Breast epithelium (tissue), 4 donors: Measurements from ENCODE around the gene TEAD4. TPM values are rescaled to one million over a fixed set of nuclear protein-coding genes. Genes with fewer than 3 reads are reported as not detected.

Source experiments
- DNase-seq, 2 donors: peaks; one replicate each; pipeline ENCODE4 v3.0.0-alpha.2; 2019; ENCODE audit warnings: low spot score in 2 of 2
- H3K27ac ChIP-seq, 2 donors: fragments of 200-600 bp; sonication (generic) in 1 of 2; one replicate each; pipeline ENCODE4 v1.5.1; 2016 to 2019; ENCODE audit warnings: mild to moderate bottlenecking in 1 of 2
- H3K27me3 ChIP-seq, 2 donors: fragments of 200-600 bp; sonication (generic) in 1 of 2; one replicate each; pipeline versions ENCODE4 v1.5.1 to v1.6.0; 2017 to 2019; ENCODE audit warnings: control low read depth in 1 of 2, mild to moderate bottlenecking in 1 of 2
- H3K36me3 ChIP-seq: fragments of 200-600 bp; one replicate; pipeline ENCODE4 v1.5.1; 2019
- H3K4me1 ChIP-seq, 2 donors: fragments of 200-600 bp; sonication (generic); one replicate each; pipeline ENCODE4 v1.5.1; 2016 to 2019; ENCODE audit warnings: control low read depth in 1 of 2
- H3K4me3 ChIP-seq, 3 donors: fragments of 200-600 bp; sonication (generic); 1 replicate in 2 of 3; 2 replicates in 1 of 3; pipeline ENCODE4 v1.5.1; 2016 to 2019; ENCODE audit warnings: mild to moderate bottlenecking in 3 of 3, moderate library complexity in 2 of 3
- H3K9me3 ChIP-seq, 2 donors: fragments of 200-600 bp; sonication (generic) in 1 of 2; one replicate each; pipeline ENCODE4 v1.5.1; 2016 to 2019; ENCODE audit warnings: control low read depth in 1 of 2
- CTCF ChIP-seq, 3 donors: fragments of 450-650 bp; IDR thresholded peaks; one replicate each; pipeline ENCODE4 v1.5.1; 2016 to 2017; ENCODE audit warnings: antibody characterized with exemption in 3 of 3, mild to moderate bottlenecking in 3 of 3, moderate library complexity in 3 of 3
- POLR2A ChIP-seq: fragments of 450-650 bp; IDR thresholded peaks from one replicate; pipeline ENCODE4 v1.6.1; 2016; ENCODE audit warnings: antibody characterized with exemption, mild to moderate bottlenecking, moderate library complexity
- POLR2AphosphoS5 ChIP-seq, 3 donors: sonication (generic); formaldehyde crosslinking; IDR thresholded peaks; one replicate each; pipeline ENCODE4 v1.6.1; 2017; ENCODE audit warnings: antibody characterized with exemption in 3 of 3
- intact Hi-C: fragments of 100-400 bp; cut with DNase I; formaldehyde crosslinking; loops from one replicate; pipeline ENCODE4 v1.15.1; 2023; ENCODE audit warnings: low total_unique reads
- total RNA-seq, 3 donors: library from RNA; depleted of rRNA; stranded (reverse); fragments of >200 nt; gene quantifications; one replicate each; pipeline ENCODE4 v1.1.0, GENCODE V29; 2016

TEAD4 gene
- total RNA-seq, 3 donors from 2014 or later: 2.4 to 24.3 (median 12.6) TPM

GRCh38 chr12:2974560-2974971 lies 15.4 kb downstream of the TEAD4 start:
- TF ChIP-seq POLR2AphosphoS5 (IDR thresholded peaks at IDR 0.05) (no peak), POLR2A (no peak), CTCF (IDR thresholded peaks at IDR 0.05) (no peak)
- intact Hi-C loops: no loop called here
- Histone ChIP-seq H3K9me3 (no peaks in the 10 kb centered on the region), H3K27me3 (no peaks in the 10 kb centered on the region), H3K36me3 (no peaks in the 10 kb centered on the region), H3K4me3 (no peak overlapping the region), H3K27ac (no peak overlapping the region), H3K4me1 (no peaks in the 10 kb centered on the region)
- no peak for DNase-seq

- no peaks in the 10 kb centered on the region for H3K36me3 ChIP-seq
- H3K27me3 ChIP-seq: no peaks in the 10 kb centered on the region
- no peak for DNase-seq
- H3K4me1 ChIP-seq: no peaks in the 10 kb centered on the region
- H3K4me3 ChIP-seq: no peak overlapping the region
- TF ChIP-seq POLR2AphosphoS5 (IDR thresholded peaks at IDR 0.05): no peak
- TF ChIP-seq POLR2A: no peak
- no peak for TF ChIP-seq CTCF (IDR thresholded peaks at IDR 0.05)
- H3K9me3 ChIP-seq: no peaks in the 10 kb centered on the region
- H3K27ac ChIP-seq: no peak overlapping the region
- intact Hi-C loops: no loop called here
These were observed 17.4 kb downstream of the TEAD4 start for GRCh38 chr12:2976581-2976996.

GRCh38 chr12:2977776-2978175 lies 18.6 kb downstream of the TEAD4 start:
- H3K9me3 ChIP-seq: no peaks in the 10 kb centered on the region
- intact Hi-C loops: no loop called here

GRCh38 chr12:2979806-2980205 lies 20.6 kb downstream of the TEAD4 start:
- Histone ChIP-seq H3K4me1 (no peaks in the 10 kb centered on the region), H3K27me3 (no peaks in the 10 kb centered on the region), H3K4me3 (no peak overlapping the region), H3K27ac (no peak overlapping the region), H3K36me3 (no peaks in the 10 kb centered on the region), H3K9me3 (no peaks in the 10 kb centered on the region)
- intact Hi-C loops: no loop called here
- no peak for DNase-seq
- no peak for TF ChIP-seq CTCF (IDR thresholded peaks at IDR 0.05)
- no peak for TF ChIP-seq POLR2AphosphoS5 (IDR thresholded peaks at IDR 0.05)
- no peak for TF ChIP-seq POLR2A

More at GRCh38 chr12:2977776-2978175, 18.6 kb downstream of the TEAD4 start:
- H3K4me3 ChIP-seq: no peak overlapping the region
- H3K36me3 ChIP-seq: no peaks in the 10 kb centered on the region
- no peak overlapping the region for H3K27ac ChIP-seq
- H3K4me1 ChIP-seq: no peaks in the 10 kb centered on the region
- no peaks in the 10 kb centered on the region for H3K27me3 ChIP-seq
- no peak for DNase-seq
- no peak for TF ChIP-seq POLR2AphosphoS5 (IDR thresholded peaks at IDR 0.05)
- TF ChIP-seq POLR2A: no peak
- no peak for TF ChIP-seq CTCF (IDR thresholded peaks at IDR 0.05)

- intact Hi-C loops: no loop called here
- no peaks in the 10 kb centered on the region for H3K4me1 ChIP-seq
- H3K27ac ChIP-seq: no peak overlapping the region
- DNase-seq: no peak
- H3K36me3 ChIP-seq: no peaks in the 10 kb centered on the region
- no peaks in the 10 kb centered on the region for H3K9me3 ChIP-seq
- TF ChIP-seq POLR2A (no peak), POLR2AphosphoS5 (IDR thresholded peaks at IDR 0.05) (no peak), CTCF (IDR thresholded peaks at IDR 0.05) (no peak)
- H3K4me3 ChIP-seq: no peak overlapping the region
- H3K27me3 ChIP-seq: no peaks in the 10 kb centered on the region
These were observed 21.4 kb downstream of the TEAD4 start for GRCh38 chr12:2980630-2981029.
